GM19025 (cell line): ENCODE measurements around the gene IQUB.
"Not testable (repeated sequence)": the region's sequence is repeated elsewhere in the genome, so short reads cannot be mapped to it uniquely, and the experiment has no call there.

ENCODE experiments used
- ATAC-seq: cut with Tn5 transposase; IDR thresholded peaks from one replicate; pipeline ENCODE4 v1.9.1; 2021; ENCODE audit warnings: mild to moderate bottlenecking, low read depth, moderate library complexity; ENCODE audit not compliant: unreplicated experiment

The IQUB gene

GRCh38 chr7:123534383-123535260, at the start of gene IQUB:
Gene IQUB (minus strand): TSS chr7:123534595. CDS start chr7:123512340, 22,255 bp downstream.
- ATAC-seq, result peak; percentile 75

- no peak for ATAC-seq
Observed at GRCh38 chr7:123583821-123584220, 49.4 kb upstream of the IQUB start.

GRCh38 chr7:123581162-123581459, 46.7 kb upstream of the IQUB start:
- ATAC-seq, result peak; percentile 7

- peak; percentile 73 for ATAC-seq
Observed at GRCh38 chr7:123580406-123581161, 46.2 kb upstream of the IQUB start.

GRCh38 chr7:123579416-123579815, 45.0 kb upstream of the IQUB start:
- ATAC-seq, result no peak

- no peak for ATAC-seq
Observed at GRCh38 chr7:123573896-123574467, 39.6 kb upstream of the IQUB start.

GRCh38 chr7:123573341-123573740, 38.9 kb upstream of the IQUB start:
- ATAC-seq, result no peak

- ATAC-seq, result no peak
Observed at GRCh38 chr7:123571684-123572083, 37.3 kb upstream of the IQUB start.

GRCh38 chr7:123571187-123571586, 36.8 kb upstream of the IQUB start:
- ATAC-seq, result no peak

GRCh38 chr7:123570390-123571182, 36.2 kb upstream of the IQUB start:
- no peak for ATAC-seq

GRCh38 chr7:123569352-123570010, 35.1 kb upstream of the IQUB start:
- ATAC-seq, result no peak

GRCh38 chr7:123562121-123562520, 27.7 kb upstream of the IQUB start:
- no peak for ATAC-seq

- ATAC-seq, result no peak
Observed at GRCh38 chr7:123558289-123558874, 24.0 kb upstream of the IQUB start.

- ATAC-seq, result peak; percentile 93
Observed at GRCh38 chr7:123557398-123558288, 23.2 kb upstream of the IQUB start, which contains the start of gene NDUFA5. Gene NDUFA5 (minus strand): TSS chr7:123557818. CDS start chr7:123557795, 23 bp downstream.

- ATAC-seq, result no peak
Observed at GRCh38 chr7:123557016-123557397, 22.6 kb upstream of the IQUB start.

GRCh38 chr7:123555484-123555883, 21.1 kb upstream of the IQUB start:
- no peak for ATAC-seq

- no peak for ATAC-seq
Observed at GRCh38 chr7:123553159-123553558, 18.8 kb upstream of the IQUB start.

GRCh38 chr7:123552641-123553040, 18.2 kb upstream of the IQUB start:
- no peak for ATAC-seq

- ATAC-seq, result not testable (repeated sequence)
Observed at GRCh38 chr7:123552134-123552533, 17.7 kb upstream of the IQUB start.
